ENCODE data around the gene MPHOSPH6. TPM values are rescaled to one million over a fixed set of nuclear protein-coding genes. Genes with fewer than 3 reads are reported as not detected.

Gene MPHOSPH6
- total and polyA plus RNA-seq, 2 of the 13 experiments (the other 11 are each of a cell fraction or from before 2014, with no cell fraction given): 28.4 to 76.4 TPM

DNA sequence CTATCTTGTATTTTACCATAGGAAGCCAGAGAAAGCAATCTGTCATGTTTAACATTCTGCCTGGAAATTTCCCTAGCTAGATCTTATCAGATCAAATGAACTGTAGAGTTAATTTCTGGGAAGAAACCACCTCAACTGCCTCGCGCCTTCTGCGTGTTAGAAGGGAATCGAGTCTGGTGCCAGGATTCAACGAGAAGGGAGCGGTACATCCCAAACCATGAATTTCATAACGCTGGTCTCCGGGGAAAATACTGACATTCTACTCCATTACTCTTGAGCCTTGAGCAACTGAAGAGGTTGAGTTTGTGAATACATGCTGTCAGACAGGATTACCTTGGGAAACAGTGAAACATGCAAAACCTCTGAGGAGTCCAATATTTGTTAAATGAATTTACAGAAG, 35.2 kb downstream of the MPHOSPH6 start (continued):
- no peak for TF ChIP-seq FOXK1 (CRISPR knock-in tag; IDR thresholded peaks at IDR 0.05; ENCODE audit: borderline replicate concordance, low read depth)
- TF ChIP-seq ZFP82 (CRISPR knock-in tag; IDR thresholded peaks at IDR 0.05; ENCODE audit: borderline replicate concordance): no peak
- TF ChIP-seq EEA1 (CRISPR knock-in tag; IDR thresholded peaks at IDR 0.05; ENCODE audit: borderline replicate concordance): no peak
- TF ChIP-seq ZBTB7A (CRISPR knock-in tag; IDR thresholded peaks at IDR 0.05): no peak
- TF ChIP-seq HOXA9 (CRISPR knock-in tag; IDR thresholded peaks at IDR 0.05; ENCODE audit: borderline replicate concordance): no peak
- no peak for TF ChIP-seq ZNF326 (CRISPR knock-in tag; IDR thresholded peaks at IDR 0.05; ENCODE audit: borderline replicate concordance)
- TF ChIP-seq KDM5A (IDR thresholded peaks at IDR 0.05; ENCODE audit: borderline replicate concordance, low read length): no peak
- TF ChIP-seq NCOA2 (CRISPR knock-in tag; IDR thresholded peaks at IDR 0.05): no peak
- TF ChIP-seq MATR3 (CRISPR knock-in tag; IDR thresholded peaks at IDR 0.05): no peak

DNA sequence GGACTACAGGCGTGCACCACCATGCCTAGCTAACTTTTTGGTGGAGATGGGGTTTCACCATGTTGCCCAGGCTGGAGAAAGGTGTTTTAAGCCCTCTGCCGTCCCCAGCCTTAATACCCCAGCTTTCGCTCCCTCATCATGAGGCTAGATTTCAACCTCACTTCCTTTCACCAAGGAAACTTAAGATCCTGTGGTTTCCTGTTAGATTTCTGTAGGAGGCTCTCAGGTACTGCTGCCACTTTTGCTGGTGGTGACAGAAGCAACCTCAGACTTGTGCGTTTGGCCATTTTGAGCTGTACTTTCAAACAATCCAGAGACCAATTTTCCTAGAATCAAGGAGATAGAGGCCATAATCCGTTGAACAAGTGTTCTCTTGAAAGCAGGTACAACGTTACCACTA, 36.2 kb downstream of the MPHOSPH6 start:
- no peak overlapping the region for H3K4me2 ChIP-seq (ENCODE audit: low read depth, low read length)
- in situ Hi-C loops (cut with HindIII; ENCODE audit: extremely low pct_ligation_motif_present, low pct_unique_long_range_greater_than_20kb) (no loop called here), intact Hi-C loops (cut with micrococcal nuclease; ENCODE audit: unreplicated experiment) (no loop called here)
- 95% methylated on average over 6 of the region's 6 CpGs for WGBS (ENCODE audit: low lambda C conversion rate)
- no peak overlapping the region for H2AFZ ChIP-seq (ENCODE audit: low read length)
- no peaks in the 10 kb centered on the region; a peak in 2 of 5 replicates for H3K36me3 ChIP-seq (replicated peaks in 1 of 2; ENCODE audit: control insufficient read depth in 1 of 2, insufficient read depth in 2 of 2, low read length in 2 of 2)
- ChIA-PET CTCF (ENCODE audit: low intra/inter-chr PET ratio, low total read pairs) (no interaction called here), POLR2A (no interaction called here)
- BruUV-seq (replicated peaks): no TSS peak
- H3K9me3 ChIP-seq (ENCODE audit: low read length): no peaks in the 10 kb centered on the region
- ATAC-seq (no peak), DNase-seq (ENCODE audit: low spot score) (no peak), FAIRE-seq (no peak)
- H3K27me3 ChIP-seq (ENCODE audit: control insufficient read depth in 1 of 2, insufficient read depth in 2 of 2, low read length in 2 of 2): no peaks in the 10 kb centered on the region
- H3K9ac ChIP-seq (ENCODE audit: insufficient read depth, low read depth, low read length): no peak overlapping the region
- H4K20me1 ChIP-seq (ENCODE audit: insufficient read depth, low read length): no peaks in the 10 kb centered on the region
- peaks cover 35% of the 10 kb centered on the region for H3K4me1 ChIP-seq (ENCODE audit: insufficient read depth, low read length)
- no peak overlapping the region for H3K4me3 ChIP-seq (replicated peaks in 1 of 3; ENCODE audit: insufficient read depth in 1 of 3, low read depth in 2 of 3, low read length in 3 of 3)
- no peak for TF ChIP-seq HNF4G (IDR thresholded peaks at IDR 0.05; ENCODE audit: borderline replicate concordance, low read depth, low read length)
- no peak for TF ChIP-seq HNF4G (CRISPR knock-in tag; IDR thresholded peaks at IDR 0.05; ENCODE audit: borderline replicate concordance, low read depth)
- no peak for TF ChIP-seq ZNF20 (CRISPR knock-in tag; IDR thresholded peaks at IDR 0.05)
- TF ChIP-seq, protein P1, sequence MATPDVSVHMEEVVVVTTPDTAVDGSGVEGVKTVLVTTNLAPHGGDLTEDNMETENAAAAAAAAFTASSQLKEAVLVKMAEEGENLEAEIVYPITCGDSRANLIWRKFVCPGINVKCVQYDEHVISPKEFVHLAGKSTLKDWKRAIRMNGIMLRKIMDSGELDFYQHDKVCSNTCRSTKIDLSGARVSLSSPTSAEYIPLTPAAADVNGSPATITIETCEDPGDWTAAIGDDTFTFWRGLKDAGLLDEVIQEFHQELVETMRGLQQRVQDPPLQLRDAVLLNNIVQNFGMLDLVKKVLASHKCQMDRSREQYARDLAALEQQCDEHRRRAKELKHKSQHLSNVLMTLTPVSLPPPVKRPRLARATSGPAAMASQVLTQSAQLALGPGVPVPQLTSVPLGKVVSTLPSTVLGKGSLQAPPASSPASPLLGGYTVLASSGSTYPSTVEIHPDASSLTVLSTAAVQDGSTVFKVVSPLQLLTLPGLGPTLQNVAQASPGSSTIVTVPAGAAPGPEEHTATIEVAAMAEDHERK (CRISPR knock-in tag; IDR thresholded peaks at IDR 0.05; ENCODE audit: low read depth): no peak
- no peak for TF ChIP-seq FOXK2 (IDR thresholded peaks at IDR 0.05)
- no peak for TF ChIP-seq KMT2B (CRISPR knock-in tag; IDR thresholded peaks at IDR 0.05)
- TF ChIP-seq, protein P2, sequence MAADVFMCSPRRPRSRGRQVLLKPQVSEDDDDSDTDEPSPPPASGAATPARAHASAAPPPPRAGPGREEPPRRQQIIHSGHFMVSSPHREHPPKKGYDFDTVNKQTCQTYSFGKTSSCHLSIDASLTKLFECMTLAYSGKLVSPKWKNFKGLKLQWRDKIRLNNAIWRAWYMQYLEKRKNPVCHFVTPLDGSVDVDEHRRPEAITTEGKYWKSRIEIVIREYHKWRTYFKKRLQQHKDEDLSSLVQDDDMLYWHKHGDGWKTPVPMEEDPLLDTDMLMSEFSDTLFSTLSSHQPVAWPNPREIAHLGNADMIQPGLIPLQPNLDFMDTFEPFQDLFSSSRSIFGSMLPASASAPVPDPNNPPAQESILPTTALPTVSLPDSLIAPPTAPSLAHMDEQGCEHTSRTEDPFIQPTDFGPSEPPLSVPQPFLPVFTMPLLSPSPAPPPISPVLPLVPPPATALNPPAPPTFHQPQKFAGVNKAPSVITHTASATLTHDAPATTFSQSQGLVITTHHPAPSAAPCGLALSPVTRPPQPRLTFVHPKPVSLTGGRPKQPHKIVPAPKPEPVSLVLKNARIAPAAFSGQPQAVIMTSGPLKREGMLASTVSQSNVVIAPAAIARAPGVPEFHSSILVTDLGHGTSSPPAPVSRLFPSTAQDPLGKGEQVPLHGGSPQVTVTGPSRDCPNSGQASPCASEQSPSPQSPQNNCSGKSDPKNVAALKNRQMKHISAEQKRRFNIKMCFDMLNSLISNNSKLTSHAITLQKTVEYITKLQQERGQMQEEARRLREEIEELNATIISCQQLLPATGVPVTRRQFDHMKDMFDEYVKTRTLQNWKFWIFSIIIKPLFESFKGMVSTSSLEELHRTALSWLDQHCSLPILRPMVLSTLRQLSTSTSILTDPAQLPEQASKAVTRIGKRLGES (CRISPR knock-in tag; IDR thresholded peaks at IDR 0.05; ENCODE audit: borderline replicate concordance): no peak
- no peak for TF ChIP-seq XBP1 (CRISPR knock-in tag; IDR thresholded peaks at IDR 0.05)
- TF ChIP-seq, protein P3, sequence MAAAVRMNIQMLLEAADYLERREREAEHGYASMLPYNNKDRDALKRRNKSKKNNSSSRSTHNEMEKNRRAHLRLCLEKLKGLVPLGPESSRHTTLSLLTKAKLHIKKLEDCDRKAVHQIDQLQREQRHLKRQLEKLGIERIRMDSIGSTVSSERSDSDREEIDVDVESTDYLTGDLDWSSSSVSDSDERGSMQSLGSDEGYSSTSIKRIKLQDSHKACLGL (CRISPR knock-in tag; IDR thresholded peaks at IDR 0.05): no peak
- no peaks in the 10 kb centered on the region for H3K79me2 ChIP-seq (ENCODE audit: insufficient read depth, low read length)
- H3K27ac ChIP-seq (ENCODE audit: extremely low read length, insufficient read depth, low read length): no peak overlapping the region

Measured in HepG2 (cell line).